ENCODE measurements around the gene KCNH2.

Gene KCNH2

DNA sequence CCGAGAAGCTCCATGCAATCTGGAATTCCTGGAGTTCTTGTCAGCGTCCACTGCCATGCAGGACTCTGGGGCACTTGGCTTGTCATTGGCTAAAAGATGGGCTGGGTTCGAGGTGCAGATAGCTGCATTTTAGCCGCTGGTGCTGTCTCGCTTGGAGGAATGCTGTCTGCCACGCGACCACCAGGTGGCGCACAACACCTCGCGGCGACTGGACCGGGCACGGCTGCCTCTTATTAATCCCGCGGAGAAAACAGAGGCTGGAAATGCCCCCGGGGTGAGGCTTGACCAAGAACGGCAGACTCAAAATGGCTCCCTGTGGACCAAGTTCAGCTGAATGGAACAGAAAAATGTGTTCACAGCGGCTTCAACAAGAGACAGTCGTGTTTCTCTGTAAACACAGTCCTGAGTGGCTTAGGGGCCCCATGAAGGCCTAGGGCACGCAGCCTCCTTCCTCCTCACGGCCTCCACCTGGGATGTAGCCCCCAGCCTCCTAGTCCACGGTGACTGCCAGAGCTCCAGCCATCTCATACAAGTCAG is 79.6 kb downstream of the KCNH2 start:
- DNase-seq, result peak; percentile 47

DNA sequence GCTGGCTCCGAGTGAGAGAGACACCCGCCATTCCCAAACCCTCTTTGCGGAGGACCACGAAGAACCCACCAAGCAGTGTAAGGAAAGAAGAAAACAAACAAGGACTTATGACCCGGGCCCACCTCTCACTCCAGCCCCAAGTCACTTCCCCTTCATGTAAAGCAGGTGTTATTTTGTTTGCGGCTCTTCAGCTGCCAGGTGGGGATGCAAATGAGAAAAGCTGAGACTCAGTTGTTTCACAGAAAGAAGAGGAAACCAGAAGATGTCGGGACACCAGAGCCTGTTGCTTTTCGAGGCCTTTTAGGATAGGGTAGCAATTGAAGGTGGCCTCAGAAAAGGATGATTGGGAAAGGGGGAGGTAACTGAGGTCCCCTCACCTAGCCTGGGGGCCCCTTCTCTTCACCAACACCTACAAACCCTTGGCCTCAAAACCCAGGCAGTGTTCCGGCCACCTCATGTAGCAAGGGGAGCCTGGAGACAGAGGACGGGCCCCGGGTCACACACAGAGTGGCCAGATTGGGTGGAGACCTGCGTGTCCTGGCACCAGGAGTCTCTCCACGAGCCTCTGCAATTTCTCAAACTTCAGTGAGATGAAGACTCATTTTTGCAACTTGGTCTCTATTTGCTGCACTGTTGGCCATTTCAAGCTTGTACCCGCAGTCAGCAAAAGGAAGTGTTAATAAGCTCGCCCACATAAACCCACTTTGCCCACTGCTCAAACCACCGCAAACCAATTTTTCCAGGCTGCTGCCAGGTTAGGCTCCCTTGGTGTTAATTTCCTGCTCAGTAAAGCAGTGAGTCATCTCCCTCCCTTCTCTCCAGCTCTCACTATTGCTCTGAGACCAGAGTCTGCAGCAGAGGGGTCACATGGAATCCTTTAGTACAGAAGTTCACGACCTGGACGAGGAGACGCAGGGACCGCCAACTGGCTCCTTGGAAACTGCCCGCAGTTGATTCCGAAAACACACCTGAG is 80.3 kb downstream of the KCNH2 start:
- no peak for DNase-seq

DNA sequence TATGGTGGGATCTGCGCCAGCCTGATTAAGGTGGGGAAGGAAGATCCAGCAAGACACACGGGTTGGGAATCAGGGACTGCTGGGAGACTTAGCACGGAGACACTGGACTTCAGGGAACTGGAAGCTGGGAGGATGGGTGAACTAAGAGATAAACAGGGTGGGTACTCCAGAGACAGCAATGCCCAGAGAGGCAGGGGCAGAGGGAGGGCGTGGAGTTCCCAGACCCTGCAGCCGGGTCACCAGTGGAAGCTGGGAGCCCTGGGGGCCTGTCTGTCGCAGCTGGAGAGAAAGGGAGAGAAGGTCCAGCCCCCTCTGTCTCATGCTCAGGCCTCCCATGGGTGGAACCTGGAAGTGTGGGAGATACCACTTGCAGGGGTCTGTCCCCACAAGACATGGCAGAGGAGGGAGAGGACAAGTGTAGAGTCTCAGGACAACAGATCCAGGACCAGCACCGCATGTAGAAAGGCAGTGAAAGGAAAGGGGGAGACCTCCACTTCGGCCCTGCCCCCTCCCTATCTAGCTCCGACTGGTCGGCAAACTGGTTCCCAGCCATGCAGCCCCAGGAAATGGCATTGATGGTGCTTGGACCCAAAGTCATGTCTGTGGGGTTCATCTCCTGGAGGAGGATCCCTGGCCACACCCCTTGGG is 81.4 kb downstream of the KCNH2 start:
- no peak for DNase-seq

DNA sequence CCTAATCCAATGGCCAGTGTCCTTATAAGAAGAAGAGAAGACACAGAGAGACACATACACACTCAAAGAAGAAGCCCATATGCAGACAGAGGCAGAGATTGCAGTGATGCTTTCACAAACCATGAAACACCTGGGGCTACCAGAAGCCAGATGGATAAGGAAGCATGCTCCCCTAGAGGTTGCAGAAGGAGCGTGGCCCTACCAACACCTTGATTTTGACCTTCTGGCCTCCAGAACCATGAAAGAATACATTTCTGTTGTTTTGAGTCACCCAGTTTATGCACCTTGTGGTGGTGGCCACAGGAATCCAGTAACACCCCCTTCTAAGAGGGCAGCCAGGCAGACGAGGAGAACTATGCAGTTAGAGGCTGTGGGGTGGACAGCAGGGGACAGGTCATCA is 82.3 kb downstream of the KCNH2 start:
- no peak for DNase-seq
